ENCODE measurements around the gene CLDN12.

The CLDN12 gene

GRCh38 chr7:90403174-90404113 is at the start of gene CLDN12:
TSS of gene CLDN12 (plus strand) at chr7:90403461. CDS start at chr7:90412677, 9,216 bp downstream.
- DNase-seq (ENCODE audit: low spot score), result peak; percentile 96

GRCh38 chr7:90383422-90383821 is 19.8 kb upstream of the CLDN12 start:
- DNase-seq (ENCODE audit: low spot score), result peak; percentile 10

GRCh38 chr7:90383861-90384260 is 19.4 kb upstream of the CLDN12 start:
- peak; percentile 13 for DNase-seq (ENCODE audit: low spot score)

GRCh38 chr7:90384433-90384832 is 18.8 kb upstream of the CLDN12 start:
- DNase-seq (ENCODE audit: low spot score), result peak; percentile 7

- peak; percentile 15 for DNase-seq (ENCODE audit: low spot score)
Measured at GRCh38 chr7:90387470-90388240, 15.6 kb upstream of the CLDN12 start.

- DNase-seq (ENCODE audit: low spot score), result no peak
Measured at GRCh38 chr7:90390926-90391325, 12.3 kb upstream of the CLDN12 start.

GRCh38 chr7:90391488-90391887 is 11.8 kb upstream of the CLDN12 start:
- no peak for DNase-seq (ENCODE audit: low spot score)

GRCh38 chr7:90396420-90396819 is 6.8 kb upstream of the CLDN12 start:
- no peak for DNase-seq (ENCODE audit: low spot score)

- no peak for DNase-seq (ENCODE audit: low spot score)
Measured at GRCh38 chr7:90401989-90402388, 1.3 kb upstream of the CLDN12 start.

GRCh38 chr7:90402785-90403173 is 482 bp upstream of the CLDN12 start:
- no peak for DNase-seq (ENCODE audit: low spot score)

GRCh38 chr7:90404777-90405176 is 1.5 kb downstream of the CLDN12 start:
- DNase-seq (ENCODE audit: low spot score), result no peak

- DNase-seq (ENCODE audit: low spot score), result no peak
Measured at GRCh38 chr7:90407484-90407821, 4.2 kb downstream of the CLDN12 start.

GRCh38 chr7:90408142-90408541 is 4.9 kb downstream of the CLDN12 start:
- no peak for DNase-seq (ENCODE audit: low spot score)

GRCh38 chr7:90409667-90410066 is 6.4 kb downstream of the CLDN12 start:
- DNase-seq (ENCODE audit: low spot score), result no peak

- no peak for DNase-seq (ENCODE audit: low spot score)
Measured at GRCh38 chr7:90411510-90411909, 8.2 kb downstream of the CLDN12 start.

- no peak for DNase-seq (ENCODE audit: low spot score)
Measured at GRCh38 chr7:90412458-90413184, 9.4 kb downstream of the CLDN12 start.

GRCh38 chr7:90413185-90413528 is 9.9 kb downstream of the CLDN12 start:
- DNase-seq (ENCODE audit: low spot score), result no peak

GRCh38 chr7:90421651-90422050 is 18.4 kb downstream of the CLDN12 start:
- DNase-seq (ENCODE audit: low spot score), result no peak

- DNase-seq (ENCODE audit: low spot score), result no peak
Measured at GRCh38 chr7:90424720-90425119, 21.5 kb downstream of the CLDN12 start.

- DNase-seq (ENCODE audit: low spot score), result no peak
Measured at GRCh38 chr7:90425376-90425775, 22.1 kb downstream of the CLDN12 start.

- no peak for DNase-seq (ENCODE audit: low spot score)
Measured at GRCh38 chr7:90430614-90431460, 27.6 kb downstream of the CLDN12 start.

GRCh38 chr7:90432752-90433151 is 29.5 kb downstream of the CLDN12 start:
- DNase-seq (ENCODE audit: low spot score), result no peak

Data from AG08395 (cell line).